Glutamatergic neuron (in vitro differentiated cells): ENCODE data around the gene KIF23. TPM values are rescaled to one million over a fixed set of nuclear protein-coding genes. Genes with fewer than 3 reads are reported as not detected.

Experiments used
- DNase-seq: peaks from one replicate; pipeline ENCODE4 v3.0.0; 2022
- H3K27ac Mint-ChIP-seq: one replicate; pipeline ENCODE4 v1.8.0; 2020; ENCODE audit warnings: mild to moderate bottlenecking, mixed read lengths, inconsistent platforms; ENCODE audit not compliant: unreplicated experiment
- H3K27me3 Mint-ChIP-seq: one replicate; pipeline ENCODE4 v1.8.0; 2020; ENCODE audit warnings: mild to moderate bottlenecking, moderate library complexity, mixed read lengths, inconsistent platforms; ENCODE audit not compliant: unreplicated experiment
- H3K36me3 Mint-ChIP-seq: one replicate; pipeline ENCODE4 v1.8.0; 2020; ENCODE audit warnings: mild to moderate bottlenecking, mixed read lengths, inconsistent platforms; ENCODE audit not compliant: unreplicated experiment
- H3K4me1 Mint-ChIP-seq: one replicate; pipeline ENCODE4 v1.8.0; 2020; ENCODE audit warnings: mild to moderate bottlenecking, low read depth, mixed read lengths, inconsistent platforms; ENCODE audit not compliant: unreplicated experiment
- H3K4me3 Mint-ChIP-seq: one replicate; pipeline ENCODE4 v1.8.0; 2020; ENCODE audit warnings: mild to moderate bottlenecking, mixed read lengths, inconsistent platforms; ENCODE audit not compliant: unreplicated experiment
- H3K9me3 Mint-ChIP-seq: one replicate; pipeline ENCODE4 v1.8.0; 2020; ENCODE audit warnings: mild to moderate bottlenecking, moderate library complexity, mixed read lengths, inconsistent platforms; ENCODE audit not compliant: unreplicated experiment
- CTCF ChIP-seq: fragments of 200-600 bp; sonication (generic); IDR thresholded peaks from one replicate; pipeline ENCODE4 v1.5.0; 2021; ENCODE audit not compliant: partially characterized antibody, unreplicated experiment
- total RNA-seq: library from RNA; stranded (reverse); fragmentation: NEBNext Ultra II Directional; extraction: Animal tissue kit (Norgen Biotek cat#: 25700); gene quantifications from one replicate; pipeline ENCODE4 v1.2.1, GENCODE V29; 2021; ENCODE audit not compliant: unreplicated experiment

Gene KIF23
- total RNA-seq, 1 donor from 2014 or later: 5.2 TPM

GRCh38 chr15:69417581-69417980 is 3.4 kb downstream of the KIF23 start:
- H3K27me3 Mint-ChIP-seq: no peaks in the 10 kb centered on the region
- DNase-seq: no peak
- no peak overlapping the region for H3K27ac Mint-ChIP-seq
- no peak for TF ChIP-seq CTCF
- no peaks in the 10 kb centered on the region for H3K4me1 Mint-ChIP-seq
- H3K9me3 Mint-ChIP-seq: no peaks in the 10 kb centered on the region
- H3K36me3 Mint-ChIP-seq: no peaks in the 10 kb centered on the region
- no peak overlapping the region for H3K4me3 Mint-ChIP-seq

- Mint-ChIP-seq H3K4me3 (no peak overlapping the region), H3K36me3 (no peaks in the 10 kb centered on the region), H3K4me1 (no peaks in the 10 kb centered on the region), H3K27me3 (no peaks in the 10 kb centered on the region), H3K27ac (no peak overlapping the region), H3K9me3 (no peaks in the 10 kb centered on the region)
- TF ChIP-seq CTCF: no peak
- DNase-seq: no peak
Measured at GRCh38 chr15:69421498-69421897, 7.3 kb downstream of the KIF23 start.

- Mint-ChIP-seq H3K36me3 (no peaks in the 10 kb centered on the region), H3K27me3 (no peaks in the 10 kb centered on the region), H3K27ac (no peak overlapping the region), H3K4me1 (no peaks in the 10 kb centered on the region), H3K9me3 (no peaks in the 10 kb centered on the region), H3K4me3 (no peak overlapping the region)
- no peak for TF ChIP-seq CTCF
- DNase-seq: no peak
Measured at GRCh38 chr15:69422336-69422895, 8.3 kb downstream of the KIF23 start.

- Mint-ChIP-seq H3K9me3 (no peaks in the 10 kb centered on the region), H3K4me3 (no peak overlapping the region), H3K36me3 (no peaks in the 10 kb centered on the region), H3K27me3 (no peaks in the 10 kb centered on the region), H3K4me1 (no peaks in the 10 kb centered on the region), H3K27ac (no peak overlapping the region)
- no peak for TF ChIP-seq CTCF
- DNase-seq: no peak
Measured at GRCh38 chr15:69424001-69424400, 9.9 kb downstream of the KIF23 start.

GRCh38 chr15:69424748-69425413 is 10.7 kb downstream of the KIF23 start:
- H3K36me3 Mint-ChIP-seq: no peaks in the 10 kb centered on the region
- no peak overlapping the region for H3K4me3 Mint-ChIP-seq
- DNase-seq: no peak
- no peaks in the 10 kb centered on the region for H3K9me3 Mint-ChIP-seq
- TF ChIP-seq CTCF: no peak
- H3K27ac Mint-ChIP-seq: no peak overlapping the region
- no peaks in the 10 kb centered on the region for H3K27me3 Mint-ChIP-seq
- H3K4me1 Mint-ChIP-seq: no peaks in the 10 kb centered on the region
